ENCODE data around the gene MTCH2.
"Not testable (repeated sequence)": the region's sequence is repeated elsewhere in the genome, so short reads cannot be mapped to it uniquely, and the experiment has no call there.

Gene MTCH2

GRCh38 chr11:47642099-47642855 lies at the start of gene MTCH2:
TSS of gene MTCH2 (minus strand) at chr11:47642559. CDS start at chr11:47642465, 94 bp downstream.
- POLR2A ChIA-PET = no interaction called here
- DNase-seq (ENCODE audit: low read depth, low spot score) = peak; percentile 80
- peak within 1 kb of the TSS; percentile 95 for H3K4me3 ChIP-seq (ENCODE audit: low read depth, low read length)
- CTCF ChIA-PET = interaction anchor here (1.1 kb wide), 1 partner anchor 26 kb away, joined by 3 read pairs; no protein-coding TSS in a partner anchor
- TF ChIP-seq CTCF (IDR thresholded peaks at IDR 0.05; ENCODE audit: insufficient read depth, low read length, missing control alignments) = peak; percentile 62

- TF ChIP-seq CTCF (IDR thresholded peaks at IDR 0.05; ENCODE audit: insufficient read depth, low read length, missing control alignments) = no peak
- H3K4me3 ChIP-seq (ENCODE audit: low read depth, low read length) = no peak overlapping the region
- POLR2A ChIA-PET = no interaction called here
- CTCF ChIA-PET = interaction anchor here (0.9 kb wide), 1 partner anchor 13 kb away, joined by 3 read pairs; no protein-coding TSS in a partner anchor
- no peak for DNase-seq (ENCODE audit: low read depth, low spot score)
Observed at GRCh38 chr11:47691979-47692378, 49.6 kb upstream of the MTCH2 start.

DNA sequence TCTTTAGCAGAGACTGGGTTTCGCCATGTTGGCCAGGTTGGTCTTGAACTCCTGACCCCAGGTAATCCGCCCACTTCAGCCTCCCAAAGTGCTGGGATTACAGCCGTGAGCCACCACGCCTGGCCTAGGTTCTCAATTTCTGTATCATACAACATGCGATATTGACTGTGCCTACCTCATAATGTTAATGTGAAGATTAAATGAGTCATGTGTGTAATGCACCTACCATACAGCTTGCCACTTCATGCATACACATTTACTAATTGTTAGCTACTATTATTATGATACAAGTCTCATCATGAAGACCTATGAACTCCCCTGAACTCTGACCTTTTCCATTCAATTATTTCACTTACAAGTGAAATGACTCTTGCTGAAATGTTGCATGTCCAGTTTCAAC lies 47.1 kb upstream of the MTCH2 start:
- no peak overlapping the region for H3K4me3 ChIP-seq (ENCODE audit: low read depth, low read length)
- TF ChIP-seq CTCF (IDR thresholded peaks at IDR 0.05; ENCODE audit: insufficient read depth, low read length, missing control alignments) = no peak
- CTCF ChIA-PET = no interaction called here
- POLR2A ChIA-PET = no interaction called here
- DNase-seq (ENCODE audit: low read depth, low spot score) = no peak

DNA sequence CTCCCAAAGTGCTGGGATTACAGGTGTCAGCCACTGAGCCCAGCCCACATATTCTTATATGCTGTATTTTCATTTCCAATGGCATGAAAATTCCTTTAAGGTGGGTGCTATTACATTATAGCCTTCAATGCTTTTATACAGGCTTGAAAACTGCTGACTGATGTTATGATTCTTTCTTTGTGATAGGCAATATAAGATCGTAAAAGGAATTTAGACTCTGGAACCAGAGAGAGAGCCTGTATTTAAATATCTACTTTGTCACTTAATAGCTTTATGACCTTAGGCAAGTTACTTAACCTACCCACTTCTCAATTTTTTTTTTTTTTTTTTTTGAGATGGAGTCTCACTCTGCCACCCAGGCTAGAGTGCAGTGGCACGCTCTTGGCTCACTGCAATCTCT lies 46.6 kb upstream of the MTCH2 start:
- no peak overlapping the region for H3K4me3 ChIP-seq (ENCODE audit: low read depth, low read length)
- POLR2A ChIA-PET = no interaction called here
- DNase-seq (ENCODE audit: low read depth, low spot score) = no peak
- TF ChIP-seq CTCF (IDR thresholded peaks at IDR 0.05; ENCODE audit: insufficient read depth, low read length, missing control alignments) = no peak
- CTCF ChIA-PET = no interaction called here

DNA sequence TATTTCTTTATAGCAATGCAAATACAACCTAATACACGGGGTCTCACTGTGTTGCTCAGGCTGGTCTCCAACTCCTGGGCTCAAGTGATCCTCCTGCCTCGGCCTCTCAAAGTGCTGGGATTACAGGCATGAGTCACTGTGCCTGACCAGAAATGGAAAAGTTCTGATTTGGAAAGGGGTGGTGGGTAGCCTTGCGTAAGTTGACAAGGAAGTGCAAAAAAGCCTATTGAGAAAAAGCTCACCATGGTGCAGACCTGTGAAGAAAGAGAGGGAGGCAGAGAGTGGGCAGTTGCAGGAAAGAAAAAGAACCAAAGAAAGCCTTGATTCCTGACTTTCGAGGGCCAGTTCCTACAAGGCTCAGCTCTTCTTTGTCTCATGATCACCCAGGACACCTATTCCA lies 45.8 kb upstream of the MTCH2 start:
- no peak for TF ChIP-seq CTCF (IDR thresholded peaks at IDR 0.05; ENCODE audit: insufficient read depth, low read length, missing control alignments)
- no peak for DNase-seq (ENCODE audit: low read depth, low spot score)
- CTCF ChIA-PET = no interaction called here
- H3K4me3 ChIP-seq (ENCODE audit: low read depth, low read length) = no peak overlapping the region
- POLR2A ChIA-PET = no interaction called here

- H3K4me3 ChIP-seq (ENCODE audit: low read depth, low read length); POLR2A ChIA-PET; DNase-seq (ENCODE audit: low read depth, low spot score); CTCF ChIA-PET: not testable (repeated sequence)
Observed at GRCh38 chr11:47686704-47687103, 44.3 kb upstream of the MTCH2 start.

GRCh38 chr11:47686151-47686550 lies 43.8 kb upstream of the MTCH2 start:
- no peak for DNase-seq (ENCODE audit: low read depth, low spot score)
- TF ChIP-seq CTCF (IDR thresholded peaks at IDR 0.05; ENCODE audit: insufficient read depth, low read length, missing control alignments) = no peak
- ChIA-PET CTCF (no interaction called here), POLR2A (no interaction called here)
- H3K4me3 ChIP-seq (ENCODE audit: low read depth, low read length) = no peak overlapping the region

Measured in AG04449 (cell line).